Bronchial epithelial cell (primary cell): ENCODE measurements around the gene PPP1CA. TPM values are rescaled to one million over a fixed set of nuclear protein-coding genes. Genes with fewer than 3 reads are reported as not detected.

Experiments used
- DNase-seq: peaks from one replicate; pipeline ENCODE4 v3.0.0-alpha.2; 2010; ENCODE audit warnings: low read depth
- FAIRE-seq: peaks from 2 replicates; lab custom pipeline; 2011; peaks lifted over from hg19 to GRCh38; lab: Jason Lieb, UNC
- H3K27me3 ChIP-seq: 2 replicates; pipeline ENCODE4 v1.5.1; 2011; ENCODE audit warnings: low read length; ENCODE audit not compliant: control insufficient read depth, insufficient read depth
- H3K36me3 ChIP-seq: 2 replicates; pipeline ENCODE4 v1.5.1; 2011; ENCODE audit warnings: low read length; ENCODE audit not compliant: control insufficient read depth, insufficient read depth
- H3K4me3 ChIP-seq: 2 replicates; pipeline ENCODE4 v1.5.1; 2011; ENCODE audit warnings: mild to moderate bottlenecking, low read depth, low read length, control low read depth
- total RNA-seq: library from RNA; depleted of rRNA; stranded (reverse); fragments of >200 nt; gene quantifications from 2 replicates; pipeline ENCODE4 v1.2.1, GENCODE V29; 2014
- TF ChIP-seq, protein P1 (sequence below): IDR thresholded peaks from 2 replicates; pipeline ENCODE4 v1.5.1; 2011; ENCODE audit warnings: mild to moderate bottlenecking, moderate library complexity, low read length, control low read depth, inconsistent platforms; ENCODE audit not compliant: insufficient read depth, severe bottlenecking

Gene PPP1CA
- total RNA-seq, 1 donor from 2014 or later: 209 TPM

DNA sequence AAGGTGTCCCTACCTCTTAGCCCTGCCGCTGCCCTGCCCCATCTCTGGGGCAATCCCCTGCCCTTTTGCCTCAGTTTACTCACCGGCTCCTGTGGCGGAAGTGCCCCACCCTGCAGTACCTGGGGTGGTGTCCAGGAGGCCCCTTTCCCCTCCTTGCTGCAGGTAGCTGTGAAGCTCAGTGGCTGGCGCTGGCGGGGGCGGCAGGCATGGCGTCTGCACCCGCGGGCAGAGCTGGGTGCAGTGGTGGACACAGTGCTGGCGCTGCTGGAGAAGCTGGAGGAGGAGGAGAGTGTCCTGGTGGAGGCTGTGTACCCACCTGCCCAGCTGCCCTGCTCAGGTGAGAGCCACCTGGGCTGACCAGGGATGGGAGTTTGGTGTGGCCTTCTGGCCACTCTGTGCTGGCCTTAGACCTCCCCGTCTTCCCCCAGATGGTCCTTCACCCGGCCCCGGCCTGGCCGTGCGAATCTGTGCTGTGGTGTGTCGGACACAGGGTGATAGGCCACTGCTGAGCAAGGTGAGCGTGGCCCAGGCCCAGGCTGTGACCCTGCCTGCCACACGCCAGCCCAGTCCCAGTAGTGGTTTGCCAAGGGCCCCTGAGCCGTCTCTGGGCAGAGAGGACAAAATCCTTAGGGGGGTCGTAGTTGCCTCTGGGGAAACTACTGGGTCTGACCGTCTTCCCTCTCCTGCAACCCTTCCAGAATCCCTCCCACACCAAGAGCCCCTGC lies 17.8 kb upstream of the PPP1CA start:
- Histone ChIP-seq H3K4me3 (no peak overlapping the region), H3K27me3 (no peaks in the 10 kb centered on the region), H3K36me3 (no peaks in the 10 kb centered on the region)
- TF ChIP-seq, protein P1, sequence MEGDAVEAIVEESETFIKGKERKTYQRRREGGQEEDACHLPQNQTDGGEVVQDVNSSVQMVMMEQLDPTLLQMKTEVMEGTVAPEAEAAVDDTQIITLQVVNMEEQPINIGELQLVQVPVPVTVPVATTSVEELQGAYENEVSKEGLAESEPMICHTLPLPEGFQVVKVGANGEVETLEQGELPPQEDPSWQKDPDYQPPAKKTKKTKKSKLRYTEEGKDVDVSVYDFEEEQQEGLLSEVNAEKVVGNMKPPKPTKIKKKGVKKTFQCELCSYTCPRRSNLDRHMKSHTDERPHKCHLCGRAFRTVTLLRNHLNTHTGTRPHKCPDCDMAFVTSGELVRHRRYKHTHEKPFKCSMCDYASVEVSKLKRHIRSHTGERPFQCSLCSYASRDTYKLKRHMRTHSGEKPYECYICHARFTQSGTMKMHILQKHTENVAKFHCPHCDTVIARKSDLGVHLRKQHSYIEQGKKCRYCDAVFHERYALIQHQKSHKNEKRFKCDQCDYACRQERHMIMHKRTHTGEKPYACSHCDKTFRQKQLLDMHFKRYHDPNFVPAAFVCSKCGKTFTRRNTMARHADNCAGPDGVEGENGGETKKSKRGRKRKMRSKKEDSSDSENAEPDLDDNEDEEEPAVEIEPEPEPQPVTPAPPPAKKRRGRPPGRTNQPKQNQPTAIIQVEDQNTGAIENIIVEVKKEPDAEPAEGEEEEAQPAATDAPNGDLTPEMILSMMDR: no peak
- no peak for DNase-seq
- FAIRE-seq: no peak

DNA sequence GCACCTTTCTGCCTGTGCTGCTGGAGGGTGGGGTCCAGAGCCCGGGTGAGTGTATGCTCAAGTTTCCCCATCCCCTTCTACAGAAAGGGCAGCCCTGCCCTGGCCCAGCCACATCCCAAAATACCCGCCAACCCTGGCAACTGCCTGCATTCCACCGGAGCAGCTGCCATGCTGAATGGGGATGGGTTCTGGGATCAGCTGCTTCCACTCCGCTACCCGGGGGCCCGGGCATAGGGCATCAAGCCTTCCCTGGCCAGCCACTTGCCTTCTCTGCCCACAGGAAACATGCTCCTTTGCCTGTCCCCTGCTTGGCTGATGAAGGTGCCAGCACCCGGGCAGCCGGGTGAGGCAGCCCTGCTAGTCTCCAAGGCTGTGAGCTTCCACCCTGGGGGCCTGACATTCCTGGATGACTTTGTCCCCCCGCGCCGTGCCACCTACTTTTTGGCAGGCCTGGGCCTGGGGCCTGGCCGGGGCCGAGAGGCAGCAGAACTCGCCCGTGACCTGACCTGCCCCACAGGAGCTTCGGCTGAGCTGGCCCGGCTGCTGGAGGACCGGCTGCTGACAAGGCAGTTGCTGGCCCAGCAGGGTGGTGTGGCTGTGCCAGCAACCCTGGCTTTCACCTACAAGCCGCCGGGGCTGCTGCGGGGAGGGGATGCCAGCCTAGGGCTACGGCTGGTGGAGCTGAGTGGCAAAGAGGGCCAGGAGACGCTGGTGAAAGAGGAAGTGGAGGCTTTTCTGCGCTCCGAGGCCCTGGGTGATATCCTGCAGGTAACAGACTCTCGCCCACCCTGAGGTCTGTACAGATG lies 17.0 kb upstream of the PPP1CA start:
- H3K4me3 ChIP-seq: no peak overlapping the region
- TF ChIP-seq, protein P1: no peak
- H3K36me3 ChIP-seq: no peaks in the 10 kb centered on the region
- FAIRE-seq (no peak), DNase-seq (no peak)
- no peaks in the 10 kb centered on the region for H3K27me3 ChIP-seq

DNA sequence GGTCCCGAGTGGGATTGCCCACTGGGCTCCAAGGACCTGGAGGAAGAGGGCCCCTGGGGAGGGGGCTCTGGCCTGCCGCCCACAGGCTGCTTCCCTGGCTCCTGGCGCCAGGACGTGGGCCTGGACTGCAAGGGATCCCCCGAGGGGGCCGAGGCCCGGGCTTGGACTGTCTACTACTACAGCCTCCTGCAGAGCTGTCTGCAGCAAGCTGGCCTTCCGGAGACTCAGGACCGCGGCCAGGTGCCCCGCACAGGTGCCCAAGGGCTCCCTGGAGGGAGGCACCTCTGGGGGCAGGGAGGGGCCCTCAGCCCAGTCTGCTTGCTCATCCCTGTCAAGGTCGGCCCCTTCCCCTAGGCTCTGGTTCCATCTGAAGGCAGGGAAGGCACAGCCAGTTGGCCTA lies 15.8 kb upstream of the PPP1CA start:
- H3K4me3 ChIP-seq: no peak overlapping the region
- FAIRE-seq (no peak), DNase-seq (no peak)
- TF ChIP-seq, protein P1: no peak
- H3K27me3 ChIP-seq: no peaks in the 10 kb centered on the region
- H3K36me3 ChIP-seq: no peaks in the 10 kb centered on the region

DNA sequence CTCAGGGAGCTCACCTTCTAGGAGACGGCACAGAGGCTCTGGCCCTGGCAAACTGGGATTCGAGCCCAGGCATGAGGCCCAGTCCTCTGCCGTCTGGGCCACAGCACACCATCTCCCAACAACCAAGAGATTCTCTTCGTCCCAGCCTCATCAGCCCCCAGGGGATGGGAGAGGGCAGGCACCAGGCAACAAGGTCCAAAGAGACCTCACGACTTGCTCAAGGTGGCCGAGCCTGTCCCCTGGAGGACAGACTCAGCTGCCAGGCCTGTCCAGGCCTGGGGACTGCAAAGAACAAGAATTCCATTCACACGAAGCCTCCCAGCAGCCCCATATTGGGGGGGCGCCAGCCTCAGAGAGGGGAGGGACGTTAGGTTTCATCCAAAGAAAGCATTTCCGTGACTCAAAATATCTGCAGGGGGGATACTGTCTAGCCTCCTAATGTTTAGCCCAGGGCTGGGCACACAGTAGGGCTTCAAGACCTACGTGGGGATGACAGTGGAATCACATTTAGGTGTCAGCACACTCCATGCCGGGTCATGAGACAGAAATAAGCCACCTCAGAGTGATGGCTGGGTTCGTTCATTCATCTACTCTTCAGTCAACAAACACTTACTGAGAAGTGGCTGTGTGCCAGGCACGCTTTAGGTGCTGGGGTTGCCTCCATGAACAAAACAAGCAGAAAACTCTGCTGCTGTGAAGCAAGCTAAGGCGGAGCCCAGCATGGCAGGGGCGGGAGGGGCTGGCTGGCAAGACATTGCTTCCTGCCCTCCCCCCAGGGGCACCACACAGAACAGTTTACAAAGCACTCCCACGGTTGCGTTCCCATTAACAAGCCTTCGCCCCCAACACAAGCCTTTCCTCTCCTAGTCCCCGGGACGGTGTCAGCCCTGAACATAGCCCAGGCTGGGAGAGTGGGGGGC lies 15.0 kb upstream of the PPP1CA start:
- Histone ChIP-seq H3K27me3 (peaks cover 3% of the 10 kb centered on the region), H3K4me3 (no peak overlapping the region), H3K36me3 (no peaks in the 10 kb centered on the region)
- TF ChIP-seq, protein P1: no peak
- peak; percentile 57 for DNase-seq
- FAIRE-seq: peak; percentile 89

DNA sequence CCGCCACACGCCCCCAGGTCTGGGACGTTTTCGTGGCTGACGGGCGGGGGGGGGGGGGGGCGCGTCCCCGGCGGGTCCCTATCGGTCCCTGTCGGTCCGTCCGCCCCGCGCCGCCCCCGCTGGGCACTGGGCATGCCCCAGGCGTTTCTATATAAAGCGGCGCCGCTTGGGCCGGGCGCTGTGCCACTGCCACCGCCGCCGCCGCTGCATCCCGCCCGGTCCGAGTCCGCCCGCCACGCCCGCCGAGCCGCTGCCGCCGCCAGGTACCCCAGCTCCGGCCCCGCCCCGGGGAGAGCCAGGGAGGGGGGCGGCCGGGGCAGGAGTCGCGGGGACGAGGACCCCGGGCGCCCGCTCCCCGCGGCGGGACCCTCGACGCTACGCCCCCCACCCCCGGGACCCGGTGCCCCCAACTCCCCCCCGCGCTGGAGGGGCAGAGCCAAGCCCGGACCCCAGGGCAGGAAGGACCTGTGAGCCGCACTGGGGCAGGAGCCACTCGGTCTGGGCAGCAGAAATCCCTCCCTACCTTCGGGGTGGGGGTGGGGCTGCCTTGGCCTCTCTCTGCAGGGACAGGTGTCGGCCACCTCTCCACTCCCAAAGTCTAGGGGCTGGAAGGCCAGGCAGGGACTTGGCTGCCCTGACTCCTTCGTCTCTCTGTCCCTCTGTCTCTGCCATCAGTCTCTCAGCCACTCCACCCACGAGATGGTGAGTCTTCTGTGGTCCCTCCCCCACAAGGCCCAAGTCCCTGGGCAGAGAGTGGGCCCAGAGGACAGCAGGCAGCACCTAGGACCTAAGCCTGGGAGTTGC lies 14.0 kb upstream of the PPP1CA start, which contains the start of gene CARNS1:
Gene CARNS1 (plus strand): TSS at position 178 of the 804 bp plus-strand sequence. CDS start 522 bp downstream, at position 700.
- FAIRE-seq: no peak
- H3K4me3 ChIP-seq: no peak within 1 kb of the TSS

More for the DNA sequence above, 14.0 kb upstream of the PPP1CA start, which contains the start of gene CARNS1:
- no peak for DNase-seq
- TF ChIP-seq, protein P1: no peak
- Histone ChIP-seq H3K27me3 (peaks cover 4% of the 10 kb centered on the region), H3K36me3 (no peaks in the 10 kb centered on the region)
